Kidney (tissue), 14 donors: ENCODE results near the gene ANAPC2. TPM values are rescaled to one million over a fixed set of nuclear protein-coding genes. Genes with fewer than 3 reads are reported as not detected.

Experiments used
- DNase-seq, 5 donors: peaks; one replicate each; pipeline ENCODE4 v3.0.0-alpha.2; 2013 to 2020
- FAIRE-seq: peaks from 2 replicates; lab custom pipeline; 2012; peaks lifted over from hg19 to GRCh38; lab: Jason Lieb, UNC
- H3K27ac ChIP-seq, 2 donors: one replicate each; pipeline ENCODE4 v1.7.0; 2013; ENCODE audit warnings: low read depth in 2 of 2, low read length in 2 of 2, inconsistent platforms in 1 of 2
- H3K27me3 ChIP-seq: one replicate; pipeline ENCODE4 v1.7.1; 2013; ENCODE audit warnings: low read length, inconsistent platforms; ENCODE audit not compliant: control insufficient read depth, insufficient read depth
- H3K36me3 ChIP-seq, 3 donors: one replicate each; pipeline versions ENCODE4 v1.7.0 to v1.7.1; 2013; ENCODE audit warnings: low read length in 3 of 3, control low read depth in 1 of 3, inconsistent platforms in 1 of 3; ENCODE audit not compliant: insufficient read depth in 3 of 3, control insufficient read depth in 2 of 3
- H3K4me1 ChIP-seq, 3 donors: one replicate each; pipeline versions ENCODE4 v1.7.0 to v1.7.1; 2013; ENCODE audit warnings: low read length in 3 of 3, inconsistent platforms in 1 of 3, low read depth in 1 of 3; ENCODE audit not compliant: control insufficient read depth in 2 of 3, insufficient read depth in 2 of 3
- H3K4me3 ChIP-seq, 3 donors: one replicate each; pipeline versions ENCODE4 v1.7.0 to v1.8.1; 2013; ENCODE audit warnings: low read length in 3 of 3, control low read depth in 1 of 3, inconsistent platforms in 1 of 3
- H3K9ac ChIP-seq, 3 donors: one replicate each; pipeline versions ENCODE4 v1.7.0 to v1.7.1; 2013; ENCODE audit warnings: low read length in 3 of 3, control low read depth in 1 of 3, inconsistent platforms in 1 of 3
- H3K9me3 ChIP-seq, 3 donors: one replicate each; pipeline versions ENCODE4 v1.7.0 to v1.7.1; 2013; ENCODE audit warnings: low read length in 3 of 3, control low read depth in 1 of 3, inconsistent platforms in 1 of 3; ENCODE audit not compliant: control insufficient read depth in 2 of 3, insufficient read depth in 1 of 3
- CTCF ChIP-seq: IDR thresholded peaks from 3 replicates; pipeline ENCODE4 v1.5.1; 2012; ENCODE audit warnings: mild to moderate bottlenecking, moderate library complexity, borderline replicate concordance; ENCODE audit not compliant: insufficient read depth; ENCODE audit errors: extremely low read depth
- intact Hi-C: fragments of 100-400 bp; cut with DNase I; formaldehyde crosslinking; loops from one replicate; pipeline ENCODE4 v1.11.1; 2022
- polyA plus RNA-seq: library from polyadenylated mRNA; stranded (reverse); fragments of 350-450 nt; fragmentation: Illumina TruSeq; extraction: RNeasy Lipid Tissue Mini Kit (QIAGEN cat#74804); gene quantifications from one replicate; pipeline ENCODE4 v1.2.3, GENCODE V29; 2014; ENCODE audit warnings: low read depth, low replicate concordance; ENCODE audit not compliant: insufficient read depth
- total RNA-seq: library from RNA; stranded (reverse); fragmentation: NEBNext Ultra II Directional; extraction: Animal tissue kit (Norgen Biotek cat#: 25700); gene quantifications from one replicate; pipeline ENCODE4 v1.2.1, GENCODE V29; 2021
- donor health status: control.
- donor health status: control.
- donor health status: control.
- donor health status: control.
- donor health status: control.
- donor health status: DM: yes; HTN: yes; CAD: no.
- donor health status: Normal renal cell carcinoma (clear cell type).

The ANAPC2 gene
- total and polyA plus RNA-seq, 2 donors from 2014 or later = 19.9 to 57.2 TPM

GRCh38 chr9:137168904-137169856, 19.2 kb downstream of the ANAPC2 start:
- Histone ChIP-seq H3K9ac (no peak overlapping the region), H3K9me3 (no peaks in the 10 kb centered on the region), H3K4me1 (peaks cover 0 to 12% (median 0%) of the 10 kb centered on the region in 3 donors), H3K36me3 (no peaks in the 10 kb centered on the region), H3K27ac (no peak overlapping the region), H3K27me3 (peaks cover 19% of the 10 kb centered on the region), H3K4me3 (no peak overlapping the region)
- DNase-seq (peak in 4 of 5 donors; percentile 59 to 74 (median 69)), FAIRE-seq (no peak)
- TF ChIP-seq CTCF = no peak
- intact Hi-C loops = no loop called here

- FAIRE-seq (no peak), DNase-seq (no peak)
- Histone ChIP-seq H3K36me3 (no peaks in the 10 kb centered on the region), H3K27ac (no peak overlapping the region), H3K27me3 (peaks cover 24% of the 10 kb centered on the region), H3K9ac (no peak overlapping the region), H3K4me3 (no peak overlapping the region), H3K4me1 (peaks cover 0 to 12% (median 0%) of the 10 kb centered on the region in 3 donors), H3K9me3 (no peaks in the 10 kb centered on the region)
- intact Hi-C loops = no loop called here
- TF ChIP-seq CTCF = no peak
Measured at GRCh38 chr9:137168573-137168903, 19.8 kb downstream of the ANAPC2 start.

GRCh38 chr9:137167747-137168572, 20.4 kb downstream of the ANAPC2 start:
- no peak for FAIRE-seq
- H3K27me3 ChIP-seq = peaks cover 27% of the 10 kb centered on the region
- intact Hi-C loops = no loop called here
- no peak overlapping the region for H3K27ac ChIP-seq
- no peak for TF ChIP-seq CTCF
- H3K9me3 ChIP-seq = no peaks in the 10 kb centered on the region
- no peaks in the 10 kb centered on the region for H3K36me3 ChIP-seq
- no peak overlapping the region for H3K4me3 ChIP-seq
- H3K9ac ChIP-seq = no peak overlapping the region
- DNase-seq = peak in 4 of 5 donors; percentile 42 to 83 (median 62)
- H3K4me1 ChIP-seq = peaks cover 0 to 12% (median 0%) of the 10 kb centered on the region in 3 donors
